Subcutaneous abdominal adipose tissue (tissue), 5 donors: ENCODE measurements around the gene KLHL10.

Experiments
- H3K27ac ChIP-seq: one replicate; pipeline ENCODE4 v1.7.0; 2013; ENCODE audit warnings: low read depth, mild to moderate bottlenecking, inconsistent platforms, low read length, moderate library complexity
- H3K27me3 ChIP-seq, 5 donors: one replicate each; pipeline ENCODE4 v1.7.0; 2013; ENCODE audit warnings: low read length in 5 of 5, inconsistent platforms in 1 of 5; ENCODE audit not compliant: control insufficient read depth in 5 of 5, insufficient read depth in 4 of 5
- H3K36me3 ChIP-seq, 5 donors: one replicate each; pipeline ENCODE4 v1.7.0; 2013; ENCODE audit warnings: low read length in 5 of 5; ENCODE audit not compliant: control insufficient read depth in 5 of 5, insufficient read depth in 5 of 5
- H3K4me1 ChIP-seq, 5 donors: one replicate each; pipeline ENCODE4 v1.7.0; 2013; ENCODE audit warnings: low read length in 5 of 5, mild to moderate bottlenecking in 3 of 5, moderate library complexity in 1 of 5; ENCODE audit not compliant: control insufficient read depth in 5 of 5, insufficient read depth in 5 of 5
- H3K4me3 ChIP-seq, 5 donors: one replicate each; pipeline ENCODE4 v1.7.0; 2013; ENCODE audit warnings: low read length in 5 of 5, low read depth in 1 of 5
- H3K9ac ChIP-seq, 5 donors: one replicate each; pipeline ENCODE4 v1.7.0; 2013; ENCODE audit warnings: low read length in 5 of 5, mild to moderate bottlenecking in 4 of 5, moderate library complexity in 3 of 5
- H3K9me3 ChIP-seq, 5 donors: one replicate each; pipeline ENCODE4 v1.7.0; 2013; ENCODE audit warnings: low read length in 5 of 5; ENCODE audit not compliant: control insufficient read depth in 5 of 5
- donor health status: healthy.
- donor health status: healthy.
- donor health status: healthy.
- donor health status: healthy.
- donor health status: healthy.

The KLHL10 gene

GRCh38 chr17:41813699-41814124, 23.9 kb upstream of the KLHL10 start:
- no peaks in the 10 kb centered on the region for H3K9me3 ChIP-seq
- peak overlapping the region; percentile 23 for H3K27ac ChIP-seq
- peak overlapping the region in 3 of 5 donors; percentile 31 to 83 (median 76) for H3K4me3 ChIP-seq
- H3K36me3 ChIP-seq: peaks cover 0 to 5% (median 0%) of the 10 kb centered on the region in 5 donors
- H3K4me1 ChIP-seq: peaks cover 0 to 34% (median 23%) of the 10 kb centered on the region in 5 donors
- no peak overlapping the region for H3K9ac ChIP-seq
- peaks cover 0 to 7% (median 2%) of the 10 kb centered on the region in 5 donors for H3K27me3 ChIP-seq

- no peaks in the 10 kb centered on the region for H3K9me3 ChIP-seq
- peaks cover 0 to 7% (median 3%) of the 10 kb centered on the region in 5 donors for H3K27me3 ChIP-seq
- no peak overlapping the region for H3K4me3 ChIP-seq
- no peak overlapping the region for H3K27ac ChIP-seq
- peaks cover 0 to 34% (median 23%) of the 10 kb centered on the region in 5 donors for H3K4me1 ChIP-seq
- peaks cover 0 to 5% (median 0%) of the 10 kb centered on the region in 5 donors for H3K36me3 ChIP-seq
- no peak overlapping the region for H3K9ac ChIP-seq
Observed at GRCh38 chr17:41814195-41814594, 23.4 kb upstream of the KLHL10 start.

GRCh38 chr17:41816637-41817320, 20.8 kb upstream of the KLHL10 start:
- Histone ChIP-seq H3K4me3 (no peak overlapping the region), H3K36me3 (peaks cover 0 to 5% (median 0%) of the 10 kb centered on the region in 5 donors), H3K9me3 (no peaks in the 10 kb centered on the region), H3K9ac (no peak overlapping the region), H3K27me3 (peaks cover 0 to 7% (median 3%) of the 10 kb centered on the region in 5 donors), H3K4me1 (peaks cover 0 to 17% (median 9%) of the 10 kb centered on the region in 5 donors), H3K27ac (no peak overlapping the region)

GRCh38 chr17:41818024-41818423, 19.6 kb upstream of the KLHL10 start:
- Histone ChIP-seq H3K27me3 (peaks cover 0 to 10% (median 0%) of the 10 kb centered on the region in 5 donors), H3K9me3 (no peaks in the 10 kb centered on the region), H3K27ac (no peak overlapping the region), H3K4me1 (peaks cover 0 to 6% (median 0%) of the 10 kb centered on the region in 5 donors), H3K36me3 (peaks cover 0 to 5% (median 0%) of the 10 kb centered on the region in 5 donors), H3K4me3 (no peak overlapping the region), H3K9ac (no peak overlapping the region)

- Histone ChIP-seq H3K9ac (no peak overlapping the region), H3K27me3 (peaks cover 0 to 10% (median 0%) of the 10 kb centered on the region in 5 donors), H3K9me3 (no peaks in the 10 kb centered on the region), H3K4me3 (no peak overlapping the region), H3K4me1 (peaks cover 0 to 5% (median 0%) of the 10 kb centered on the region in 5 donors), H3K27ac (no peak overlapping the region), H3K36me3 (peaks cover 0 to 22% (median 9%) of the 10 kb centered on the region in 5 donors)
Observed at GRCh38 chr17:41821776-41822175, 15.8 kb upstream of the KLHL10 start.

GRCh38 chr17:41822216-41823140, 15.1 kb upstream of the KLHL10 start:
- Histone ChIP-seq H3K4me3 (no peak overlapping the region), H3K27ac (no peak overlapping the region), H3K9ac (no peak overlapping the region), H3K4me1 (peaks cover 0 to 5% (median 0%) of the 10 kb centered on the region in 5 donors), H3K27me3 (peaks cover 0 to 10% (median 0%) of the 10 kb centered on the region in 5 donors), H3K9me3 (no peaks in the 10 kb centered on the region), H3K36me3 (peaks cover 0 to 25% (median 11%) of the 10 kb centered on the region in 5 donors)

GRCh38 chr17:41823141-41823524, 14.5 kb upstream of the KLHL10 start:
- peaks cover 0 to 28% (median 16%) of the 10 kb centered on the region in 5 donors for H3K36me3 ChIP-seq
- no peak overlapping the region for H3K4me3 ChIP-seq
- H3K9me3 ChIP-seq: no peaks in the 10 kb centered on the region
- peaks cover 0 to 5% (median 0%) of the 10 kb centered on the region in 5 donors for H3K4me1 ChIP-seq
- no peak overlapping the region for H3K9ac ChIP-seq
- H3K27me3 ChIP-seq: peaks cover 0 to 10% (median 0%) of the 10 kb centered on the region in 5 donors
- H3K27ac ChIP-seq: no peak overlapping the region

- no peak overlapping the region for H3K9ac ChIP-seq
- H3K27me3 ChIP-seq: peaks cover 0 to 10% (median 0%) of the 10 kb centered on the region in 5 donors
- peaks cover 0 to 31% (median 21%) of the 10 kb centered on the region in 5 donors for H3K36me3 ChIP-seq
- peaks cover 0 to 5% (median 0%) of the 10 kb centered on the region in 5 donors for H3K4me1 ChIP-seq
- H3K27ac ChIP-seq: no peak overlapping the region
- H3K4me3 ChIP-seq: no peak overlapping the region
- no peaks in the 10 kb centered on the region for H3K9me3 ChIP-seq
Observed at GRCh38 chr17:41823580-41823979, 14.0 kb upstream of the KLHL10 start.

GRCh38 chr17:41824086-41824485, 13.5 kb upstream of the KLHL10 start:
- Histone ChIP-seq H3K4me3 (no peak overlapping the region), H3K9ac (peak overlapping the region in 1 of 5 donors; percentile 47), H3K27me3 (peaks cover 0 to 8% (median 0%) of the 10 kb centered on the region in 5 donors), H3K9me3 (no peaks in the 10 kb centered on the region), H3K27ac (no peak overlapping the region), H3K36me3 (peaks cover 0 to 36% (median 25%) of the 10 kb centered on the region in 5 donors), H3K4me1 (peaks cover 0 to 5% (median 0%) of the 10 kb centered on the region in 5 donors)
